GM21717 (cell line): ENCODE results near the gene MFGE8.

ENCODE experiments used
- ATAC-seq: cut with Tn5 transposase; IDR thresholded peaks from one replicate; pipeline ENCODE4 v1.9.1; 2021; ENCODE audit warnings: mild to moderate bottlenecking, moderate library complexity; ENCODE audit not compliant: unreplicated experiment

Gene MFGE8

DNA sequence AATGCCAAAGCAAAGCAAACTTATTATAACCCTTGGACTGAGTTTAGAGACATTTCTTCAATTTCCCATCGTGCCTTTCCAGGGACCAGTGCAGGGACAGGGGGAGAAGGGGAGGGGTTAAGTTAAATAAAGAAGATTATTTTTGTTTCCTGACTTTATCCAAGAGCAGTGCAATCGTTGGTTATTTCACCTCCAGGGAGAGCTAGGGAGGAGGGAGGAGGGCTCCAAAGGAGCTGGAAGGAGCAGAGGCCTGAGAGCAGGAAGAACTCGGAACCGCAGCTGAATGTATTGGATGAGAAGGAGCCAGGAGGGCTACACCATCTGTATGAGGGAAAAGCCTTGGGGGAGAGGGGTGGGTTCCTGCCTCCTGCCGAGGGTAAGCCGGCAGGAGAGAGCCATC, 38.5 kb downstream of the MFGE8 start:
- no peak for ATAC-seq

DNA sequence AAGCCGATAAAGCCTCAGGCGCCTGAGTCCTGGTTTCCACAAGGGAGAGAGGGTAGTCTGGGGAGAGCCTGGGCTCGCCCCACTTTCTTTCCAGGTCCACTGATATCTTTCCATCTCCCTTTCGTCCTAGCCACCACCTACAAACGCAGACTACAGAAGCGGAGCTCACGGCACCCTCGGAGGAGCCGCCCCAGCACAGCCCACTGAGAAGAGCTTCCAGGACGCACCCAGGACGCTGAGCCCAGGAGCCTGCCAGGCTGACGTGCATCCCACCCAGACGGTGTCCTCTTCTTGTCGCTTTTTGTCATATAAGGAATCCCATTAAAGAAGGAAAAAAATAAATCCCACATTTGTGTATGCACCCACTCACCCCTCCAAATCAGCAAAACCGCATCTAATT, 38.9 kb downstream of the MFGE8 start:
- ATAC-seq: no peak

DNA sequence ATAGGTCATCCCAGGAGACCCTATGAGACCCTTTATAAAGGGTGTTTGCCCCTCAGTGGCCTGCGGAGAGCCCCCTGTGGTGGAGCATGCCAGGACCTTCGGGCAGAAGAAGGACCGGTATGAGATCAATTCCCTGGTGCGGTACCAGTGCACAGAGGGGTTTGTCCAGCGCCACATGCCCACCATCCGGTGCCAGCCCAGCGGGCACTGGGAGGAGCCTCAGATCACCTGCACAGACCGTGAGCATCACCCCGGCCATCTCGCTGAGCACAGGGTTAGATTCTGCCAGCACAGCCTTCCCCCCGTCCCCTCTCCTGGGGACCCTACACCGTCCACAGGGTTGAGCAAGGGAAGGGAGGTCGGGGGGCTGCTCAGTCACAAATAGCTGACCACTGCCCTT, 39.4 kb downstream of the MFGE8 start:
- ATAC-seq: no peak

DNA sequence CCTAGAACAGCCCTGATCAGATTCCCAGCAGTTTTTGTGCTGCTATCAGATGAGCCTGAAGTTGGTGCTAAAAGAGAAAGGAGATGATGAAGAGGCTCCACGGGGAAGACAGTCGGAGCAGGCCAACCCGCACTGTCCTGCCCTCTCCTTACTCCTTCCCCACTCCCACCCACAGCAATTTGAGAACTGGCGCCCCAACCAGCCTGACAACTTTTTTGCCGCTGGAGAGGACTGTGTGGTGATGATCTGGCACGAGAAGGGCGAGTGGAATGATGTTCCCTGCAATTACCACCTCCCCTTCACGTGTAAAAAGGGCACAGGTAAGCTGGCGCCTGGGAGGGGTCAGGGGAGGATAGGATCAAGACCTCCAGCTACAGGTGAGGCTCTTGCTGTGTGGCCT, 40.5 kb downstream of the MFGE8 start:
- no peak for ATAC-seq

DNA sequence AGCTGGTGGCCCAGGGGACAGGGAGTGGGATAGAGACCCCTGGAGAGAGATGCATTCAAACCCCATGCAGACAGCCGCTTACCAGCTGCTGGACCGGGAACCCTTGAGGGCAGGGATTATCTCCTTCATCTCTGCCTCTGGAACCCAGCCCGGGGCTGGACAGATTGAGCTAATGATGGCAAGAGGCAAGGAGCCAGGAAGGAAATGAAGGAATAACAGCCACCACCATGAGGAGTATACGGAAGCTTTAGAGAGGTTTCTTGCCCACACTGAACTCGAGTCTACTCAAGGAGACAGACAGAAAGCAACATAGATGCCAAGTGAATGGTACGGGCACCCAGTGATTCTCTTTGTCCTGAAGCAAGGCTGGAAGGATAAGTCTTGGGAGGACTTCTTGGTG, 41.1 kb downstream of the MFGE8 start:
- no peak for ATAC-seq

DNA sequence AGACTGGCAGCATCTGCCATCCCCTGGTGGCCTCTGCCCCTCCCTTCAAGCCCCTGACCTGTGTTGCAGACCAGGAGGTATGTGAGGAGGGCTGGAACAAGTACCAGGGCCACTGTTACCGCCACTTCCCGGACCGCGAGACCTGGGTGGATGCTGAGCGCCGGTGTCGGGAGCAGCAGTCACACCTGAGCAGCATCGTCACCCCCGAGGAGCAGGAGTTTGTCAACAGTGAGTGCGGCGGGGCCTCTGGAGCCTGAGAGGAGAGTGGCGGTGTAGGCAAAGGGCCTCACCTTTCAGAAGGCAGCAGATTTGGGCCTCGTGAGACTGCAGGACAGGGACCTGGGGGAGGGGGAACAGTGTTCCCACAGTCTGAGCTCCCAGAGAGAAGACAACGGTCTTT, 41.9 kb downstream of the MFGE8 start:
- no peak for ATAC-seq

DNA sequence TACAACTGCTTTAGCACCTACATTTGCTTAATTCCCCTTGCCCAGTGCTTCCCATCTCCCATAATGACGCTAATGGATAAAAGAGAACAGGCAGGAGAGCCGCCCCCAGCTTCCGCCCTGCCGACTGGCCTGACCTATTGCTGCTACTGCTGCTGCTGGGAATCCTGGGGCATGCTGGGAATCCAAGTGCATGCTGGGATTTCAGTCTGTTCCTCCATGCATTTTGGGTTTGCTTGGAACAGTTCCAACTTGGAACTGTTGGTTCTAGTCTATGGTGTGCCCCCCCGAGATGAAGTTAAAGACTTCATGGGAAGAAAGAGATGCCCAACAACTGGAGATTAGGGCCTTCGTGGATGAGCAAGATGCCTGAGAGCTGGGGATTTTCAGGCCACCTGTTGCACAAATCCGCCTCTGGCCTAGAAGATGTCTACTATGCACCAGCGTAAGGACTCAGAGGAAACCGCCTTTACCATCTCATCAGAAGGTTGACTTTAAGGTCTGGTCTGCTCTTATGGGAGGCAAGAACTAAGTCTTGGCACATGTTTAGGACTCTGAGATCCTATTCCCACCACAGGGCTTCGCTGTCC, 46.8 kb downstream of the MFGE8 start:
- no peak for ATAC-seq

DNA sequence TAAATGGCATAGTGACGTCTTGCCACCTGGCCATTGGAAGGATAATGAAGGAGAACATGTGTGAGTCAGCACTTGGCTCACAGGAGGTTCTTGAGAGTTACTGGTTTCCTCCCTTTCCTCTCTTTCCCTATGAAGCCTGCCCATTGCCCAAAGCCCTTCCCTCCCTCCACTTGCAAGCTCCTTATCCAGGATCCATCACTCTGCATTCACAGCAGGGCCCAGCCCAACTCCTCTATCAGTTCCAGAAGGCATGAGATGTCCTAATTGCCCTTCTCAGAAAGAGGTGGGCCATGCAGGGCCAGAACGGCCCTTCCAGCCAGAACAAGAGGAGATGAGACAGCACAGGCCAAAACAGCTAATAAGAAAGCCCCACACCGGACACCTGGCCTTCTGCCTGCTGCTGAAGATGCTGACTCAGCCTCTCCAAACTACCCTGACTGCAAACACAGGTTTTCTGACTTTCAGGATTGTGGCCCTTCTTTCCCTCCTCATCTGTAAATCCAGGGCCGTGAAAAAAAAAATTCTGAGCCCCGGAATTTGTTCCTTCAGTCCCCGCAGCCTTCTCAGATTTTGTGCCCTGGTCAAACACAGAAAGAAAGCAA, 47.6 kb downstream of the MFGE8 start:
- ATAC-seq: no peak

DNA sequence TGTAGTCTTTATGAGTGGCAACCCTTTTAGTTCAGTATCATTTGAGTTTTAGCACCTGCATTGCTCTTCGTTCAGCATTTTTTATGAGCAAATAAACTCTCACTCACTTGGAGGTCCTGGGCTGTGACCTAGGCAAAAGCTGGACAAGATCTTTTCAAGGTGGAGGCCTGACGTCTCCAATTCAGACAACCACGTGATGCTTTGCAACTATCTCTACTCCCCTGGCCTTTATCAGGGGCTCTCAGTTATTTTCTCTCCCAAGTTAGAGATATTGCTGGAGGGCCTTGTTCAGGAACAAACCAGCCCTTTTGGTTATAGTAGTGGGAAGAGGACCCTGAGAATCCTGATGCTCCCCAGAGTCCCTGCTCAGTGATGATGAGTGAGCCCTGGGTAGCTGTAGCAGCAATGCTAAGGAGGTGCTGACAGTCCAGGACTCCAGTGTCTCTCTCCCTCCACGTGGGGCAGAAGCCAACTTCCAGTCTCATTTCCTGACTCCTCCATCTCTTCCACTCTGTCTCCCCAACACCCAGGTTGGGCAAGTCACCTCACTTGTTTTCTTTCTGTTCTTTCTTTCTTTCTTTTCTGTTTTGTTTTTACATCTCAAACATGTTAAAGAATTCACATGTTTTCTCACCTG, 48.2 kb downstream of the MFGE8 start:
- ATAC-seq: no peak

DNA sequence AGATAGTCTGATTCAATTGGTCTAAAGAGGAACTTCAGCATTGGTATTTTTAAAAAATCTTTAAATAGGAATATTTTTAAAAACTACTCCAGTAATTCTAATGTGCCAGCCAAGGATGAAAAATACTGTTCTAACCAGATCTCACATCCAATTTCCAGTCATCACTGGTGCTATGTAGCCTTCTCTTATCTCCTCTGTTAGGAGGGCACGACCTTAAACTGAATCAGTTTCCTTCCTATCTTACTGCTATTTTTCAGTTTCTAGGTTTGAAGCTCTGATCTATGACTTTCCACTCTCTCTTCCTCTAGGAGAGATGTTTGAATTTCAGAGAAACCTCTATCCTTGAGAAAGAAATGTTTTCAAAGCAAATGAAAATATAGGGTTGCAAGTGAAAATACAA, 49.8 kb downstream of the MFGE8 start:
- no peak for ATAC-seq

DNA sequence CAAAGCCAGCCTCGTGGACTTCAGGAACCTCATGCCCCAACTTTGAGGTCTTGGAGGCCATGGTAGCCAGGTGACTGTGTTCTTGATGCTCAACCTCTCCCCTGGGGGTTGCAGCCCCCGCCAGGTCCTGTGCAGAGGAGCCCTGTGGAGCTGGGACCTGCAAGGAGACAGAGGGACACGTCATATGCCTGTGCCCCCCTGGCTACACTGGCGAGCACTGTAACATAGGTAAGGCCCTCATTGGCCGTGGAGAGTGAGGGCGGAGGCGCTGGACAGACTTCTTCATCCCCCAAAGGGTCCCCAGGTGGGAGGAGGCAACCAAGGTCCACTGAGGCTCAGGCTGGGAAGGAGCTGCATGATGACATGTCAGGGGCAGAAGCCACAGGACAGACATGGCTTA, 53.0 kb downstream of the MFGE8 start:
- ATAC-seq: no peak

DNA sequence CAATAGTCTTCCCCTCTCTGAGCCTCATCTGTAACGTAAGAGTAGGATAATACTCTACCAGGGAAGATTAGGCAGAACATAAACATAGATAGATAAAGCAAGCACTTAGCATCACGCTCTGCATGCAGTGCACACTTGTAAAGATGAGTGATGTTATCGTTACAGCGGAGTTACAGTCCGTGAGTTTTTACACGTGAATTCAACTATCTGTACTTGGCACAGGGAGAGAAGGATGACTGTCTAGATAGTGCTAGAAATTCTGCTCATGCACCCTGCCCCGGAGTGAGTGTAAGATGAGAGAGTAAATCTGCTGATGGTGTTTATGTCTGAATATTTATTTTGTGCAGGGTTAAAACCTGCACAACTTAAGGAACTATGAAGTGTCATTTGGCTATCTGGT, 53.6 kb downstream of the MFGE8 start:
- no peak for ATAC-seq

DNA sequence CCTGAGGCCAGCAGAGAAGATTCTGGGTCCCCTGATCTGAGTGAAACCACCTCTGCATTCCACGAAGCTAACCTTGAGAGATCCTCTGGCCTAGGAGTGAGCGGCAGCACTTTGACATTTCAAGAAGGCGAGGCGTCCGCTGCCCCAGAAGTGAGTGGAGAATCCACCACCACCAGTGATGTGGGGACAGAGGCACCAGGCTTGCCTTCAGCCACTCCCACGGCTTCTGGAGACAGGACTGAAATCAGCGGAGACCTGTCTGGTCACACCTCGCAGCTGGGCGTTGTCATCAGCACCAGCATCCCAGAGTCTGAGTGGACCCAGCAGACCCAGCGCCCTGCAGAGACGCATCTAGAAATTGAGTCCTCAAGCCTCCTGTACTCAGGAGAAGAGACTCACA, 54.2 kb downstream of the MFGE8 start:
- no peak for ATAC-seq

DNA sequence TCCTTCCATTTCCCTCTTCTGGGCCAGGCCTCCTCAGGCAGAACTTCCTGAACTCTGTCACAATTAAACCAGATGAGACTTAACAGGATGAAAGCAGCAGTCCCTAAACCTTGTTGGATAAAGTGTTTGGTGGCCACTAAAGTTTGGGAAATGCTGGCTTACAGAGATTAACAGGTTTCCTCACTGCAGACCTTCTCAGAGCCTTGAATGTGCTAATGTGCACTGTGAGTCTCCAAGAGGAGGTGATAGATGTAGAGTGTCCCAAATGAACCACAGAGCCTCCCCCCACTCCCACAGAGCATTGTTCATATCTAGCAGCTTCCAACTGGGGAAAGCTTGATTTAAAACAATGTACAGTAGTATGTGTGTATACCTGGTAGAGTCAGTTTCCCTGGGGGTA, 60.7 kb downstream of the MFGE8 start:
- no peak for ATAC-seq

DNA sequence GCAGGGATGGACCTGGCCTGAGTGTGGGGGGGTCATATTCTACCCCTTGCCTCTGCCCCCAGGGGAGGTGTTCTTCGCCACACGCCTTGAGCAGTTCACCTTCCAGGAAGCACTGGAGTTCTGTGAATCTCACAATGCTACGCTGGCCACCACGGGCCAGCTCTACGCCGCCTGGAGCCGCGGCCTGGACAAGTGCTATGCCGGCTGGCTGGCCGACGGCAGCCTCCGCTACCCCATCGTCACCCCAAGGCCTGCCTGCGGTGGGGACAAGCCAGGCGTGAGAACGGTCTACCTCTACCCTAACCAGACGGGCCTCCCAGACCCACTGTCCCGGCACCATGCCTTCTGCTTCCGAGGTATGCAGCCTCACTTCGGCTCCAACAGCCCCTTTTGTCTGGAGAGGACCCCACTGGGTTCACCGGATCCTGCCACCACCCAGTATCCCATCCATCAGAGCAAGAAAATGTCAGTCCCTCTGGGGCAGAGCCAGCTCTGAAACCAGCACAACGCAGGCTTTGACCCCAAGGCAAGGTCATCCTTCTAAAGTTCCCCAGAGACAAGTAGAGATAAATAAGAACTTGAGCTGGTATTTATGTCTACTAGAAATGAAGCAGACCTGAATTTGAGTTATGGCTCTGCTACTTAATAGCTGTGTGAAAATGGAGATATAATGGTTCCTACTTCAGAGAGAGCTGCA, 63.7 kb downstream of the MFGE8 start:
- no peak for ATAC-seq
